NB4 (cell line): Measurements from ENCODE around the gene DLGAP3.
"Not testable (repeated sequence)": the region's sequence is repeated elsewhere in the genome, so short reads cannot be mapped to it uniquely, and the experiment has no call there.

Experiments used
- DNase-seq: peaks from one replicate; pipeline ENCODE4 v3.0.0; 2010; ENCODE audit warnings: low read depth
- H3K4me3 ChIP-seq: one replicate; pipeline ENCODE4 v1.5.1; 2011; ENCODE audit warnings: mild to moderate bottlenecking, low read depth, low read length, moderate library complexity
- CTCF ChIP-seq: IDR thresholded peaks from one replicate; pipeline ENCODE4 v1.5.1; 2012; ENCODE audit warnings: low read depth, low read length
- MAX ChIP-seq: IDR thresholded peaks from 2 replicates; pipeline ENCODE4 v1.6.1; 2011; ENCODE audit warnings: low read depth, low read length
- MYC ChIP-seq: IDR thresholded peaks from 2 replicates; pipeline ENCODE4 v1.6.1; 2011; ENCODE audit warnings: low read depth, low read length
- POLR2A ChIP-seq: IDR thresholded peaks from 2 replicates; pipeline ENCODE4 v1.6.1; 2011; ENCODE audit warnings: mild to moderate bottlenecking; ENCODE audit not compliant: insufficient read length; ENCODE audit errors: extremely low read depth

The DLGAP3 gene

GRCh38 chr1:34965597-34965996 is 36.1 kb upstream of the DLGAP3 start:
- no peak for TF ChIP-seq POLR2A
- no peak for TF ChIP-seq CTCF
- TF ChIP-seq MAX: no peak
- no peak for TF ChIP-seq MYC
- DNase-seq: no peak
- H3K4me3 ChIP-seq: no peak overlapping the region

GRCh38 chr1:34950428-34950827 is 21.0 kb upstream of the DLGAP3 start:
- DNase-seq: no peak
- TF ChIP-seq MYC (no peak), CTCF (no peak), MAX (no peak), POLR2A (no peak)
- H3K4me3 ChIP-seq: no peak overlapping the region

GRCh38 chr1:34948739-34949138 is 19.3 kb upstream of the DLGAP3 start:
- not testable (repeated sequence) for DNase-seq, H3K4me3 ChIP-seq

GRCh38 chr1:34947641-34948314 is 18.3 kb upstream of the DLGAP3 start:
- not testable (repeated sequence) for H3K4me3 ChIP-seq, DNase-seq

GRCh38 chr1:34946211-34946610 is 16.8 kb upstream of the DLGAP3 start:
- DNase-seq: no peak
- no peak for TF ChIP-seq MAX
- TF ChIP-seq POLR2A: no peak
- H3K4me3 ChIP-seq: no peak overlapping the region

GRCh38 chr1:34941798-34942197 is 12.3 kb upstream of the DLGAP3 start:
- not testable (repeated sequence) for DNase-seq

GRCh38 chr1:34930702-34931071 is 1.2 kb upstream of the DLGAP3 start:
- no peak overlapping the region for H3K4me3 ChIP-seq
- no peak for TF ChIP-seq MAX
- TF ChIP-seq POLR2A: no peak
- TF ChIP-seq MYC: no peak
- TF ChIP-seq CTCF: no peak

More at GRCh38 chr1:34941798-34942197, 12.3 kb upstream of the DLGAP3 start:
- not testable (repeated sequence) for H3K4me3 ChIP-seq

GRCh38 chr1:34929853-34930701 is 627 bp upstream of the DLGAP3 start:
- H3K4me3 ChIP-seq: no peak overlapping the region
- no peak for DNase-seq
- TF ChIP-seq CTCF (no peak), POLR2A (no peak), MAX (no peak), MYC (no peak)

More at GRCh38 chr1:34930702-34931071, 1.2 kb upstream of the DLGAP3 start:
- DNase-seq: no peak
